ENCODE data around the gene RAPH1.
"Not testable (repeated sequence)": the region's sequence is repeated elsewhere in the genome, so short reads cannot be mapped to it uniquely, and the experiment has no call there.

RAPH1 gene

DNA sequence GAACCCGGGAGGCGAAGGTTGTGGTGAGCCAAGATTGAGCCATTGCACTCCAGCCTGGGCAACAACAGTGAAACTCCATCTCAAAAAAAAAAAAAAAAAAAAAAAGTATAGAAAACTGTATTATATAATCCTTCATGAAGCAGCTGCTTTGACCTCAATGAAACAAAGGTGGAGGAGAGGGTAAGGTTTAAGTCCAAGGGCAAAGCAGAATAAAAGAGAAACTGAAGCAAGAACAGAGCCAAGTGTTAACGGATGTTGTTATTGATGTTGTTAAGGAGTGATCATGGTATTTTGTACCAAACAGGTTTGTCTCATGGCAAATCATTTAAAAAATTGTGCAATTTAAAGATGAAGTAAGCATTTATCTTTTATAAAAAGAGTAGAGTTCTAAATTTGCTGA, 7.4 kb downstream of the RAPH1 start:
- H3K4me3 ChIP-seq (ENCODE audit: low read depth, low read length): no peak overlapping the region
- H3K27me3 ChIP-seq (ENCODE audit: insufficient read depth, low read length): no peaks in the 10 kb centered on the region
- no peak overlapping the region for H3K27ac ChIP-seq (ENCODE audit: low read depth, low read length)
- peaks cover 90% of the 10 kb centered on the region for H3K79me2 ChIP-seq (ENCODE audit: control insufficient read depth, insufficient read depth, low read length, unreplicated experiment)
- no peaks in the 10 kb centered on the region for H3K36me3 ChIP-seq (ENCODE audit: insufficient read depth, low read length)
- no peak overlapping the region for H2AFZ ChIP-seq (ENCODE audit: low read length, unreplicated experiment)
- H3K4me1 ChIP-seq (ENCODE audit: control insufficient read depth, insufficient read depth, low read length, unreplicated experiment): peaks cover 20% of the 10 kb centered on the region

DNA sequence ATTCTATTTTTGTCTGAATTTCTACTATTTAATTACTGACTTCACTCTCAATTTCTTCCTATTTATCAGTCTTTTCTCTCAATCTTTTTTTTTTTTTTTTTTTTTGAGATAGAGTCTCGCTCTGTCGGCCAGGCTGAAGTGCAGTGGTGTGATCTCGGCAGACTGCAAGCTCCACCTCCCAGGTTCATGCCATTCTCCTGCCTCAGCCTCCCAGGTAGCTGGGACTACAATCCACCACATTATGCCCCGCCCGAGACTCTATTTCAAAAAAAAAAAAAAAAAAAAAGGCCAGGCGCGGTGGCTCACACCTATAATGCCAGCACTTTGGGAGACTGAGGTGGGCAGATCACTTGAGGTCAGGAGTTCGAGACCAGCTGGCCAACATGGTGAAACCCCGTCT, 21.8 kb downstream of the RAPH1 start:
- peaks cover 88% of the 10 kb centered on the region for H3K79me2 ChIP-seq (ENCODE audit: control insufficient read depth, insufficient read depth, low read length, unreplicated experiment)
- not testable (repeated sequence) for H3K27me3 ChIP-seq (ENCODE audit: insufficient read depth, low read length); H3K36me3 ChIP-seq (ENCODE audit: insufficient read depth, low read length); H2AFZ ChIP-seq (ENCODE audit: low read length, unreplicated experiment); H3K27ac ChIP-seq (ENCODE audit: low read depth, low read length); H3K4me3 ChIP-seq (ENCODE audit: low read depth, low read length); H3K4me1 ChIP-seq (ENCODE audit: control insufficient read depth, insufficient read depth, low read length, unreplicated experiment)

DNA sequence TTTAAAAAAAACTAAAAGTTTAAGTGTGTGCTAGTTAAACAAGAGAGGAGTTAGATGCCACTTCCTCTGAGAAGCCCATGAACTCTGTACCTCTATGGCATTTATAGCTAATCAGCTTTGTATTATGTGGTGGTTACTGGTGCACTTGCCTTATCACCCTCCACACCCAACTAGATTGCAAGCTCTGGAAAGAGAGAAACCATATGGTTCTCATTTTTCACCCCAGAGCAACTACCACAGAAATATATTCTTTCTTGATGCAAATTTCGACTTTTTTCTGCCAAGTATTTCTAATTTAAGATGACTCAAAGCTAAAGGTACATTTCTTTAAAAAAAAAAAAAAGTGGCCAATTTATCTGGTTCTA, 24.2 kb downstream of the RAPH1 start:
- Histone ChIP-seq H3K4me3 (ENCODE audit: low read depth, low read length) (no peak overlapping the region), H3K27me3 (ENCODE audit: insufficient read depth, low read length) (no peaks in the 10 kb centered on the region), H3K27ac (ENCODE audit: low read depth, low read length) (no peak overlapping the region), H3K79me2 (ENCODE audit: control insufficient read depth, insufficient read depth, low read length, unreplicated experiment) (peaks cover 81% of the 10 kb centered on the region), H3K36me3 (ENCODE audit: insufficient read depth, low read length) (peaks cover 12% of the 10 kb centered on the region; the same call in 1 of the 2 replicates), H3K4me1 (ENCODE audit: control insufficient read depth, insufficient read depth, low read length, unreplicated experiment) (no peaks in the 10 kb centered on the region), H2AFZ (ENCODE audit: low read length, unreplicated experiment) (no peak overlapping the region)

DNA sequence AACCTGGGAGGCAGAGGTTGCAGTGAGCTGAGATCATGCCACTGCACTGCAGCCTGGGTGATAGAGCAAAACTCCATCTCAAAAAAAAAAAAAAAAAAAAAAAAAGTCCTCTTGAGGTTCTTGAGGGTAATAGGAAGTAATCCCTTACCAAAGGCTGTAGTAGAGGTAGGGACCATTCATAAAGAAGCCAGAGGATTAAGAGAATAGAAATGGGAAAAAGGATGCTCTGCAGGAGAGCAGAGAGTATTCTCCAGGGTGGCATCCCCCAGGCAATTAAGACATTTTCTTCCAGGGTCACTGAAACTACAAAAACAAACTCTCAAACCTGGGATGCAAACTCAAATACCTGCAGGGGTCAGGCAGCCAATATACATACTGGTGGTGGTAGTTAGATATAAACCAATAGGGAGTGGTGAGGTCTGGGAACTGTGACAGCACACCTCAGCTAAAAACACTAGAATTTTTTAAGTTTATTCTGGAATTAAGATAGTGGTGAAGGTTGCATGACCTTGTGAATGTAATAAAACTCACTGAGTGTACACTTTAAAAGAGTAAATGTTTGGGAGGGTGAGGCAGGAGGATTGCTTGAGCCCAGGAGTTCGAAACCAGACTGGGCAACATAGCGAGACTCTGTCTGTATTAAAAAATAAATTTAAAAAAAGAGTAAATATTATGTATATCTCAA, 24.7 kb downstream of the RAPH1 start:
- H2AFZ ChIP-seq (ENCODE audit: low read length, unreplicated experiment): no peak overlapping the region
- no peak overlapping the region for H3K4me3 ChIP-seq (ENCODE audit: low read depth, low read length)
- H3K27me3 ChIP-seq (ENCODE audit: insufficient read depth, low read length): no peaks in the 10 kb centered on the region
- no peak overlapping the region for H3K27ac ChIP-seq (ENCODE audit: low read depth, low read length)
- H3K36me3 ChIP-seq (ENCODE audit: insufficient read depth, low read length): peaks cover 10% of the 10 kb centered on the region; the same call in 1 of the 2 replicates
- H3K4me1 ChIP-seq (ENCODE audit: control insufficient read depth, insufficient read depth, low read length, unreplicated experiment): no peaks in the 10 kb centered on the region
- peaks cover 81% of the 10 kb centered on the region for H3K79me2 ChIP-seq (ENCODE audit: control insufficient read depth, insufficient read depth, low read length, unreplicated experiment)

DNA sequence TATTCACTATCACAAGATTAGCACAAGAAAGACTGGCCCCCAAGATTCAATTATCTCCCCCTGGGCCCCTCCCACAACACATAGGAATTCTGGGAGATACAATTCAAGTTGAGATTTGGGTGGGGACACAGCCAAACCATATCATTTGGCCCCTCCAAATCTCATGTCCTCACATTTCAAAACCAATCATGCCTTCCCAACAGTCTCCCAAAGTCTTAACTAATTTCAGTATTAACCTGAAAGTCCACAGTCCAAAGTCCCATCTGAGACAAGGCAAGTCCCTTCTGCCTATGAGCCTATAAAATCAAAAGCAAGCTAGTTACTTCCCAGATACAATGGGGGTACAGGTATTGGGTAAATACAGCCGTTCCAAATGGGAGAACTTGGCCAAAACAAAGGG, 31.6 kb downstream of the RAPH1 start:
- H3K27ac ChIP-seq (ENCODE audit: low read depth, low read length); H3K4me3 ChIP-seq (ENCODE audit: low read depth, low read length); H2AFZ ChIP-seq (ENCODE audit: low read length, unreplicated experiment); H3K27me3 ChIP-seq (ENCODE audit: insufficient read depth, low read length): not testable (repeated sequence)
- Histone ChIP-seq H3K79me2 (ENCODE audit: control insufficient read depth, insufficient read depth, low read length, unreplicated experiment) (peaks cover 73% of the 10 kb centered on the region), H3K4me1 (ENCODE audit: control insufficient read depth, insufficient read depth, low read length, unreplicated experiment) (peaks cover 11% of the 10 kb centered on the region), H3K36me3 (ENCODE audit: insufficient read depth, low read length) (peaks cover 20% of the 10 kb centered on the region)

DNA sequence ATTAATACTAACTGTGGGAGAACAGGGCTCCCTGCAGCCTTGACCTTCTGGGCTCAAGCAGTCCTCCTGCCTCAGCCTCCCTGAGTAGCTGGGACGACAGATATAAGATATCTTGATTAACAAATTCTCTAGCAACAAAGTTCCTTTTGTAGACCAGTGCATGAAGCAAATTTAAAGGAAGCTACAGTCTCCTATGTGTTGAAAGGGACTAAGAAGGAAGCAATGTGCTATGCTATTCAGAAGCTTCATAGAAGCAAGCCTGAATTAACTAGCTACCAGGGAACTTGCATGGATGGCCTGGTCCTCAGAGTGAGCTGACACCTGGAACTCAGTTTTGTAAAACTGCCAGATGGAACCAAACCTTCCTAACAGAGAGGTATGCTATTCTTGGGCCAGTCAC, 33.2 kb downstream of the RAPH1 start:
- H3K36me3 ChIP-seq (ENCODE audit: insufficient read depth, low read length): peaks cover 20% of the 10 kb centered on the region
- H3K27ac ChIP-seq (ENCODE audit: low read depth, low read length): no peak overlapping the region
- H3K27me3 ChIP-seq (ENCODE audit: insufficient read depth, low read length): no peaks in the 10 kb centered on the region
- no peak overlapping the region for H2AFZ ChIP-seq (ENCODE audit: low read length, unreplicated experiment)
- H3K4me1 ChIP-seq (ENCODE audit: control insufficient read depth, insufficient read depth, low read length, unreplicated experiment): peaks cover 16% of the 10 kb centered on the region
- H3K79me2 ChIP-seq (ENCODE audit: control insufficient read depth, insufficient read depth, low read length, unreplicated experiment): peaks cover 78% of the 10 kb centered on the region
- no peak overlapping the region for H3K4me3 ChIP-seq (ENCODE audit: low read depth, low read length)

DNA sequence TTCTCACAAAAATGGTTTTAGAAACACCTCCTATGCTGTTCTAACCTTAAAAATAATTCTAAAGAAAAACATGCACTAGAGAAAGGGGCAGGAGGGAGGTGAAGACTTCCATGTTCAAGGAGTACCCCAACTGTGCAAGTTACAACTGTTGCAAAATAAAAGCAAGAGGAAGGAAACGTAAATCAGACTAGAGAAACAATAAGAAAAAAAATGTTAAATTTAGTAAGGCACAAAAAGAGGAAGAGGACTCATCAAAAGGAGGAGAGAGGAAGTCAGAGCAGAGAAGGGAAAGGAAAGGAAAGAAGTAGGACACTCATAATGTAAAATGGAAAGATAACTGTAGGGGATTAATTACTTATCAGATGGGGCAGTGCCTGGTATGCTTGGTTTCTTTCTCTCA, 34.1 kb downstream of the RAPH1 start:
- peaks cover 16% of the 10 kb centered on the region for H3K4me1 ChIP-seq (ENCODE audit: control insufficient read depth, insufficient read depth, low read length, unreplicated experiment)
- no peak overlapping the region for H2AFZ ChIP-seq (ENCODE audit: low read length, unreplicated experiment)
- H3K79me2 ChIP-seq (ENCODE audit: control insufficient read depth, insufficient read depth, low read length, unreplicated experiment): peaks cover 80% of the 10 kb centered on the region
- no peaks in the 10 kb centered on the region for H3K27me3 ChIP-seq (ENCODE audit: insufficient read depth, low read length)
- no peak overlapping the region for H3K4me3 ChIP-seq (ENCODE audit: low read depth, low read length)
- H3K36me3 ChIP-seq (ENCODE audit: insufficient read depth, low read length): peaks cover 15% of the 10 kb centered on the region; the same call in 1 of the 2 replicates
- no peak overlapping the region for H3K27ac ChIP-seq (ENCODE audit: low read depth, low read length)

DNA sequence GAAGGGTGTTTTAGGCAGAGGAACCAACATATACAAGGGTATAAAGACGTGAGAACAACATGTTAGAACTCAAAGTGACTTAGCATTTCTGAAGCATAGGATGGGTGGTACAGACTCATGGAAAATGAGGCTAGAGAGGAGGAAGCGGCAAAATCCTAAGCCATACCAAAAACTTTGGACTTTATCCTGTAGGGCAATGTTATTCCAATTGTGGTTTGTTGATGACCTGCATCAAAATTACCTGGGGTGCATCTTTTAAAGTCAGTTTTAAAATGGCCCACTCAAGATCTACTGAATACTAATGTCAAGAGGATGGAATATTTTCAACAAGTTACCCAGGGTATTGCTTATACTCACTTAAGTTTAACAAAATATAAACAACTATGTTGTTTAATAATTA, 34.8 kb downstream of the RAPH1 start:
- H2AFZ ChIP-seq (ENCODE audit: low read length, unreplicated experiment): no peak overlapping the region
- peaks cover 16% of the 10 kb centered on the region for H3K4me1 ChIP-seq (ENCODE audit: control insufficient read depth, insufficient read depth, low read length, unreplicated experiment)
- no peaks in the 10 kb centered on the region for H3K27me3 ChIP-seq (ENCODE audit: insufficient read depth, low read length)
- H3K79me2 ChIP-seq (ENCODE audit: control insufficient read depth, insufficient read depth, low read length, unreplicated experiment): peaks cover 80% of the 10 kb centered on the region
- no peak overlapping the region for H3K4me3 ChIP-seq (ENCODE audit: low read depth, low read length)
- peaks cover 11% of the 10 kb centered on the region; the same call in 1 of the 2 replicates for H3K36me3 ChIP-seq (ENCODE audit: insufficient read depth, low read length)
- H3K27ac ChIP-seq (ENCODE audit: low read depth, low read length): no peak overlapping the region

DNA sequence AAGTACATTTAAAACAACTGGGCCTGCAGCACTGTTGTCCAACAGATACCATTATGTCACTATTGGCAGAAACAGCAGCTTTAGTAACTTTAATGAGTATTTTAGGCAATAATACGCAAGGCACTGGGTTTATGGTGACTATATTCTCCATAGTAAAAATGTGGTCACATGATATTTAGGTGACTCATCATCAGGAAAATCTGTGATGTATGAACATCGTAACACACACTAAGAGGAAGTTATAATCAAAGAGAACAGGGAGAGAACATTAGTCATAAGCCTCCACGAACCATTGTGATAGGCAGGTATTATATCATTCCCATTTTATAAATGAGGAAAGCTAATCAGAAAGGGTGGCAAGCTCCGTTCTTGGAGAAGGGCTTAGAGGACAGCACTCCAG, 36.9 kb downstream of the RAPH1 start:
- Histone ChIP-seq H3K36me3 (ENCODE audit: insufficient read depth, low read length) (0 out of 2 replicates have a peak, but pooled peaks cover 5% of the 10 kb centered on the region), H3K27me3 (ENCODE audit: insufficient read depth, low read length) (no peaks in the 10 kb centered on the region), H3K4me1 (ENCODE audit: control insufficient read depth, insufficient read depth, low read length, unreplicated experiment) (peaks cover 21% of the 10 kb centered on the region), H2AFZ (ENCODE audit: low read length, unreplicated experiment) (no peak overlapping the region), H3K27ac (ENCODE audit: low read depth, low read length) (peak overlapping the region; percentile 70), H3K79me2 (ENCODE audit: control insufficient read depth, insufficient read depth, low read length, unreplicated experiment) (peaks cover 74% of the 10 kb centered on the region), H3K4me3 (ENCODE audit: low read depth, low read length) (no peak overlapping the region)

DNA sequence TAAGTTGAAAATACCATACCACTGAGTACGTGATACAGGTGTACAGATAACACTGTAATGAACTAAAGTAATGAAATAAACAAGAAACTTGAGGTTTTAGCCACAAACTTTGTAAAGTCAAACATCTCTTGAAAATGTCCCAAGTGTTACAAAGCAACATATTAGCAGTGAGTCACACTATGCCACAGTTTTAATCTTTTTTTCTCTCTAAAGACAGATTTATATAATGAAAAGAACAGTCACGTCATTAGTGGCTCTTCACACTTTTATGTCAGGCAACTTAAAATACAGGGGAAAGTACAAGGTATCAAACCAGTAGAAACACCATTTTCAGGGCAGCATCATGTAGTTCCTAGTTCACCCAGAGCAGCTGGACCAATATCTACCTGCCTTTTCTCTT, 42.1 kb downstream of the RAPH1 start:
- H3K79me2 ChIP-seq (ENCODE audit: control insufficient read depth, insufficient read depth, low read length, unreplicated experiment): peaks cover 50% of the 10 kb centered on the region
- no peak overlapping the region for H2AFZ ChIP-seq (ENCODE audit: low read length, unreplicated experiment)
- H3K27me3 ChIP-seq (ENCODE audit: insufficient read depth, low read length): no peaks in the 10 kb centered on the region
- peak overlapping the region; percentile 13; the same call in 1 of the 2 replicates for H3K4me3 ChIP-seq (ENCODE audit: low read depth, low read length)
- peaks cover 10% of the 10 kb centered on the region for H3K36me3 ChIP-seq (ENCODE audit: insufficient read depth, low read length)
- peaks cover 24% of the 10 kb centered on the region for H3K4me1 ChIP-seq (ENCODE audit: control insufficient read depth, insufficient read depth, low read length, unreplicated experiment)
- peak overlapping the region; percentile 59 for H3K27ac ChIP-seq (ENCODE audit: low read depth, low read length)

DNA sequence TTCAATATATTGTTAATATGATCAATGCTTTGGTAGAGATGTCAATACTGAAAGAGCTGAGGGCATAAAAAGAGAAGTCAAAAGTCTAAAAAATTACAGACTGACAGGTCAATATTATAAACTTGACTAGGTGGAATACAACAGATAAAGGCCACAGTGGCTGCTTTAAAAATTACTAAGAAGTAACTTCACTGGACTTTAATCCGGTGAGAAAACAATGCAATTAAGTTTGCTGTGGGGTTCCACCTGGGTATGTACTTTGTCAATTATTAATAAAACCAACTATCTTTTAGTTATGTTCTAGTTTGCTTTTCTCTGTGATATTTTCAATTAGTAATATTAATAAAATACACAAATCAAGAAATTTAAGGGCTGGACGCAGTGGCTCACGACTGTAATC, 44.7 kb downstream of the RAPH1 start:
- no peak overlapping the region for H2AFZ ChIP-seq (ENCODE audit: low read length, unreplicated experiment)
- peaks cover 16% of the 10 kb centered on the region for H3K36me3 ChIP-seq (ENCODE audit: insufficient read depth, low read length)
- H3K79me2 ChIP-seq (ENCODE audit: control insufficient read depth, insufficient read depth, low read length, unreplicated experiment): peaks cover 37% of the 10 kb centered on the region
- H3K27ac ChIP-seq (ENCODE audit: low read depth, low read length): no peak overlapping the region
- no peaks in the 10 kb centered on the region for H3K27me3 ChIP-seq (ENCODE audit: insufficient read depth, low read length)
- peaks cover 21% of the 10 kb centered on the region for H3K4me1 ChIP-seq (ENCODE audit: control insufficient read depth, insufficient read depth, low read length, unreplicated experiment)
- no peak overlapping the region for H3K4me3 ChIP-seq (ENCODE audit: low read depth, low read length)
